HG03565 (cell line): ENCODE measurements around the gene TLR5.

ENCODE experiments used
- ATAC-seq: cut with Tn5 transposase; IDR thresholded peaks from one replicate; pipeline ENCODE4 v1.9.1; 2021; ENCODE audit warnings: mild to moderate bottlenecking, moderate library complexity; ENCODE audit not compliant: unreplicated experiment

TLR5 gene

GRCh38 chr1:223110952-223111351 lies 32.1 kb downstream of the TLR5 start:
- no peak for ATAC-seq

GRCh38 chr1:223109581-223110026 lies 33.4 kb downstream of the TLR5 start:
- ATAC-seq = no peak

- ATAC-seq = no peak
Observed at GRCh38 chr1:223106856-223107255, 36.2 kb downstream of the TLR5 start.

GRCh38 chr1:223105568-223105967 lies 37.5 kb downstream of the TLR5 start:
- ATAC-seq = no peak

- ATAC-seq = no peak
Observed at GRCh38 chr1:223102797-223103533, 40.1 kb downstream of the TLR5 start.

- ATAC-seq = no peak
Observed at GRCh38 chr1:223097713-223098112, 45.3 kb downstream of the TLR5 start.

GRCh38 chr1:223095870-223096269 lies 47.2 kb downstream of the TLR5 start:
- no peak for ATAC-seq

GRCh38 chr1:223091896-223092295 lies 51.2 kb downstream of the TLR5 start:
- no peak for ATAC-seq

- ATAC-seq = no peak
Observed at GRCh38 chr1:223089250-223089649, 53.8 kb downstream of the TLR5 start.

GRCh38 chr1:223088713-223089240 lies 54.3 kb downstream of the TLR5 start:
- no peak for ATAC-seq

- no peak for ATAC-seq
Observed at GRCh38 chr1:223087291-223088255, 55.5 kb downstream of the TLR5 start.

GRCh38 chr1:223084464-223084866 lies 58.6 kb downstream of the TLR5 start:
- no peak for ATAC-seq

GRCh38 chr1:223083831-223084230 lies 59.2 kb downstream of the TLR5 start:
- no peak for ATAC-seq

- no peak for ATAC-seq
Observed at GRCh38 chr1:223082914-223083313, 60.1 kb downstream of the TLR5 start.

GRCh38 chr1:223081181-223081994 lies 61.7 kb downstream of the TLR5 start:
- ATAC-seq = peak; percentile 94

GRCh38 chr1:223079498-223079897 lies 63.5 kb downstream of the TLR5 start:
- ATAC-seq = no peak

GRCh38 chr1:223077247-223077833 lies 65.7 kb downstream of the TLR5 start:
- ATAC-seq = no peak

GRCh38 chr1:223076362-223076761 lies 66.7 kb downstream of the TLR5 start:
- no peak for ATAC-seq

GRCh38 chr1:223075834-223076233 lies 67.2 kb downstream of the TLR5 start:
- ATAC-seq = no peak
